H9 (cell line): Measurements from ENCODE around the gene SMARCC2. TPM values are rescaled to one million over a fixed set of nuclear protein-coding genes. Genes with fewer than 3 reads are reported as not detected.

Experiments used
- DNase-seq: peaks from one replicate; pipeline ENCODE4 v3.0.0-alpha.2; 2017
- H2AFZ ChIP-seq: one replicate; pipeline ENCODE4 v1.6.1; 2013; ENCODE audit warnings: mild to moderate bottlenecking, low read length, control low read depth, moderate library complexity
- H2AK5ac ChIP-seq: 2 replicates; pipeline ENCODE4 v1.6.1; 2013; ENCODE audit warnings: low read length, control low read depth, mixed read lengths; ENCODE audit not compliant: insufficient read length
- H2BK120ac ChIP-seq: one replicate; pipeline ENCODE4 v1.6.1; 2013; ENCODE audit warnings: low read depth, mild to moderate bottlenecking, low read length, control low read depth, inconsistent platforms; ENCODE audit not compliant: poor library complexity, severe bottlenecking
- H2BK12ac ChIP-seq: 2 replicates; pipeline ENCODE4 v1.6.1; 2013; ENCODE audit warnings: low read length, control low read depth, mixed read lengths, low read depth; ENCODE audit not compliant: insufficient read length
- H2BK15ac ChIP-seq: 2 replicates; pipeline ENCODE4 v1.6.1; 2013; ENCODE audit warnings: low read depth, low read length, control low read depth
- H2BK20ac ChIP-seq: one replicate; pipeline ENCODE4 v1.6.1; 2013; ENCODE audit warnings: low read depth, mild to moderate bottlenecking, low read length, control low read depth, inconsistent platforms; ENCODE audit not compliant: poor library complexity, severe bottlenecking
- H2BK5ac ChIP-seq: 2 replicates; pipeline ENCODE4 v1.6.1; 2013; ENCODE audit warnings: low read length, control low read depth, mixed read lengths; ENCODE audit not compliant: insufficient read length
- H3K14ac ChIP-seq: 2 replicates; pipeline ENCODE4 v1.6.1; 2013; ENCODE audit warnings: low read length, control low read depth; ENCODE audit not compliant: insufficient read depth
- H3K18ac ChIP-seq: 2 replicates; pipeline ENCODE4 v1.6.1; 2013; ENCODE audit warnings: low read depth, mild to moderate bottlenecking, mixed read lengths, low read length, control low read depth; ENCODE audit not compliant: insufficient read length
- H3K23ac ChIP-seq: 2 replicates; pipeline ENCODE4 v1.6.1; 2013; ENCODE audit warnings: low read length, control low read depth, mixed read lengths, low read depth; ENCODE audit not compliant: insufficient read length
- H3K23me2 ChIP-seq: 2 replicates; pipeline ENCODE4 v1.6.1; 2013; ENCODE audit warnings: low read depth, mild to moderate bottlenecking, mixed read lengths, low read length, control low read depth; ENCODE audit not compliant: insufficient read length, poor library complexity, severe bottlenecking
- H3K27ac ChIP-seq: 2 replicates; pipeline ENCODE4 v1.5.1; 2013; ENCODE audit warnings: low read length, control low read depth, mixed read lengths, low read depth; ENCODE audit not compliant: insufficient read length
- H3K27me3 ChIP-seq: 2 replicates; pipeline ENCODE4 v1.6.1; 2013; ENCODE audit warnings: low read length, control low read depth, inconsistent platforms; ENCODE audit not compliant: insufficient read depth
- H3K4ac ChIP-seq: 2 replicates; pipeline ENCODE4 v1.6.1; 2013; ENCODE audit warnings: low read depth, mild to moderate bottlenecking, control low read depth, inconsistent platforms, low read length, moderate library complexity
- H3K4me1 ChIP-seq: 2 replicates; pipeline ENCODE4 v1.6.1; 2013; ENCODE audit warnings: low read length, control low read depth, inconsistent platforms; ENCODE audit not compliant: insufficient read depth
- H3K4me2 ChIP-seq: 2 replicates; pipeline ENCODE4 v1.6.1; 2013; ENCODE audit warnings: low read length, control low read depth, mixed read lengths; ENCODE audit not compliant: insufficient read length, insufficient read depth
- H3K56ac ChIP-seq: 2 replicates; pipeline ENCODE4 v1.6.1; 2013; ENCODE audit warnings: low read depth, mild to moderate bottlenecking, mixed read lengths, low read length, control low read depth; ENCODE audit not compliant: insufficient read length
- H3K79me1 ChIP-seq: 2 replicates; pipeline ENCODE4 v1.6.1; 2013; ENCODE audit warnings: low read depth, mild to moderate bottlenecking, moderate library complexity, low read length, control low read depth, inconsistent platforms; ENCODE audit not compliant: insufficient read depth, poor library complexity, severe bottlenecking
- H3K79me2 ChIP-seq: 2 replicates; pipeline ENCODE4 v1.6.1; 2013; ENCODE audit warnings: low read length, control low read depth, inconsistent platforms; ENCODE audit not compliant: insufficient read depth
- H3K9ac ChIP-seq: 2 replicates; pipeline ENCODE4 v1.6.1; 2013; ENCODE audit warnings: low read length, control low read depth, mixed read lengths; ENCODE audit not compliant: insufficient read length; ENCODE audit errors: extremely low read depth
- H3K9me3 ChIP-seq: one replicate; pipeline ENCODE4 v1.6.1; 2013; ENCODE audit warnings: low read depth, low read length, inconsistent platforms; ENCODE audit not compliant: control insufficient read depth
- H3T11ph ChIP-seq: one replicate; pipeline ENCODE4 v1.6.1; 2013; ENCODE audit warnings: mild to moderate bottlenecking, low read length, control low read depth, inconsistent platforms
- H4K20me1 ChIP-seq: one replicate; pipeline ENCODE4 v1.6.1; 2013; ENCODE audit not compliant: control insufficient read depth, insufficient read length, insufficient read depth
- H4K5ac ChIP-seq: 2 replicates; pipeline ENCODE4 v1.6.1; 2013; ENCODE audit warnings: low read depth, mild to moderate bottlenecking, mixed read lengths, low read length, control low read depth; ENCODE audit not compliant: insufficient read length
- H4K8ac ChIP-seq: replicated peaks from 2 replicates; pipeline ENCODE4 v1.6.1; 2013; ENCODE audit warnings: low read length, control low read depth, mixed read lengths, low read depth; ENCODE audit not compliant: insufficient read length
- H4K91ac ChIP-seq: 2 replicates; pipeline ENCODE4 v1.6.1; 2013; ENCODE audit warnings: low read depth, mild to moderate bottlenecking, moderate library complexity, mixed read lengths, low read length, control low read depth; ENCODE audit not compliant: insufficient read length
- H3K27ac Mint-ChIP-seq, 3 experiments: 2 replicates in 2 of 3; 3 replicates in 1 of 3; pipeline ENCODE4 v1.8.0; 2020 to 2021; ENCODE audit warnings: mixed read lengths in 3 of 3, mild to moderate bottlenecking in 1 of 3, moderate library complexity in 1 of 3
- H3K27me3 Mint-ChIP-seq: 2 replicates; pipeline ENCODE4 v1.8.0; 2021; ENCODE audit warnings: low read depth, mild to moderate bottlenecking, moderate library complexity, mixed read lengths
- H3K36me3 Mint-ChIP-seq, 3 experiments: 2 replicates in 2 of 3; 3 replicates in 1 of 3; pipeline ENCODE4 v1.8.0; 2020 to 2021; ENCODE audit warnings: low read depth in 3 of 3, mixed read lengths in 3 of 3; ENCODE audit not compliant: insufficient read depth in 1 of 3
- H3K4me1 Mint-ChIP-seq, 2 experiments: 2 replicates each; pipeline ENCODE4 v1.8.0; 2020; ENCODE audit warnings: mixed read lengths in 2 of 2
- H3K4me3 Mint-ChIP-seq, 2 experiments: 2 replicates in 1 of 2; 3 replicates in 1 of 2; pipeline ENCODE4 v1.8.0; 2020 to 2021; ENCODE audit warnings: mild to moderate bottlenecking in 2 of 2, mixed read lengths in 2 of 2, moderate library complexity in 1 of 2
- H3K9me3 Mint-ChIP-seq, 2 experiments: 2 replicates in 1 of 2; 3 replicates in 1 of 2; pipeline ENCODE4 v1.8.0; 2020; ENCODE audit warnings: mild to moderate bottlenecking in 2 of 2, mixed read lengths in 2 of 2, moderate library complexity in 1 of 2
- WGBS: extraction: QIAGEN DNeasy Blood & Tissue Kit; methylation state at CpG from one replicate; pipeline ENCODE4 v1.1.7; 2013; ENCODE audit warnings: missing lambda C conversion rate, low lambda C conversion rate, mixed read lengths; ENCODE audit not compliant: insufficient read length; ENCODE audit errors: extremely low coverage; 5-methylcytosine and 5-hydroxymethylcytosine counted together
- total RNA-seq: library from RNA; stranded (reverse); gene quantifications from 2 replicates; pipeline ENCODE4 v1.2.1, GENCODE V29; 2021
- TF ChIP-seq, protein P1 (sequence below): fragments of 200-600 bp; sonication (generic); conservative IDR thresholded peaks from 3 replicates; pipeline ENCODE4 v1.8.0; 2021; ENCODE audit warnings: antibody characterized with exemption, mild to moderate bottlenecking

Gene SMARCC2
- total RNA-seq, 1 experiment from 2014 or later = 86.9 TPM

DNA sequence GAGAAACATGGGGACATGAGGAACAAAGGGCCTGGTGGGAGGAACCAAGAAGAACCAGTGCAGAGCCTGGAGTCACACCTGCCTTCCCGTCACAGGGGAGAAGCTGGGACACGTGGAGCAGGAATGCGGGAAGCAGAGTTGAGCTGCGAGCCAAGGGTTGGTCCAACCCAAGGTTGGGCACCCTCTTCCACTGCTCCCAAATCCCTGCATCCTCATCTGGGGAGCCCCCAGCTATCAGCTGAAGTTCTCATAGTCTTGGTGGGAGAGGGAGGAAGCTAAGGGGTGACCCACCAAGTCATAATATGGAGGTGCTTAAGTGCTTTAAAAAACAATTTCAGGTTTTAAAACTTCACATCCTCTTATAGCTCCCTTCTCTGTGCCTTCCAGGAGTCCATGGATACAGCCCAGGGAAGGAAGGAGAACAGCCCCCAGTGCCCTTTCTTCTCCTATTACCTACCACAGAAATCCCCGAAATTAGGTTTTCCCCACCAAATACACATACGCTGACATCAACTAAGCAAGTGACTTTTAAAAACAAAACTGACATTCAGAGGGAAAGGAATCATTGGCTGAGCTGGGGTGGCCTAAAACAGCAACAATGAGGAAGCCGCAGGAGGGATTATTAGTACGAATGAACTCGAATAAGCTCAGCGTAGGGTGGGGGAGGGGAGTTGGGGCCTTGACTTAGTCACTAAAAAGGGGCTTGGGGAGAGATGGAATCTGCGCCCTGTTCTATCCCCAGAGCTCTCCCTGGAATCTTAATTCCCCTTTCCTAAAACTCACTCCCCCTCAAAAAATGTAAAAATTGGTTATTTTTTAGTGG lies 26.6 kb downstream of the SMARCC2 start:
- H2BK20ac ChIP-seq = no peak overlapping the region
- no peak overlapping the region; a peak in 1 of 5 replicates for H3K4me3 Mint-ChIP-seq
- no peak overlapping the region for H2BK12ac ChIP-seq
- H4K5ac ChIP-seq = no peak overlapping the region
- H4K8ac ChIP-seq = no peak overlapping the region
- H3K27ac Mint-ChIP-seq = peak overlapping the region; percentile 28 to 93 (median 85); a peak in 5 of 7 replicates
- H3K9me3 ChIP-seq = no peaks in the 10 kb centered on the region
- peak; percentile 66 for DNase-seq
- H3K79me2 ChIP-seq = peaks cover 3% of the 10 kb centered on the region; the same call in 1 of the 2 replicates
- H3K23ac ChIP-seq = no peak overlapping the region
- H2BK5ac ChIP-seq = no peak overlapping the region
- no peak overlapping the region for H3K9ac ChIP-seq
- no peaks in the 10 kb centered on the region for H3K27me3 ChIP-seq
- WGBS = no CpG with 5 or more reads among the region's 11 CpGs
- H3K18ac ChIP-seq = no peak overlapping the region
- no peak overlapping the region for H3K27ac ChIP-seq
- H2BK120ac ChIP-seq = no peak overlapping the region
- H3K79me1 ChIP-seq = peaks cover 2% of the 10 kb centered on the region
- H3K23me2 ChIP-seq = peaks cover 9% of the 10 kb centered on the region
- H3K4me1 Mint-ChIP-seq = peaks cover 42 to 53% of the 10 kb centered on the region in 2 experiments
- H3K14ac ChIP-seq = no peak overlapping the region
- H3K4me2 ChIP-seq = no peak overlapping the region
- H4K20me1 ChIP-seq = no peaks in the 10 kb centered on the region
- peaks cover 64 to 88% (median 86%) of the 10 kb centered on the region in 3 experiments for H3K36me3 Mint-ChIP-seq
- H4K91ac ChIP-seq = no peak overlapping the region
- peaks cover 11% of the 10 kb centered on the region for H3K27me3 Mint-ChIP-seq
- no peak overlapping the region for H2BK15ac ChIP-seq
- H3K4ac ChIP-seq = no peak overlapping the region
- H3T11ph ChIP-seq = no peak overlapping the region
- no peak overlapping the region for H3K56ac ChIP-seq
- peaks cover 0 to 4% of the 10 kb centered on the region in 2 experiments; a peak in 3 of 5 replicates for H3K9me3 Mint-ChIP-seq
- H2AFZ ChIP-seq = no peak overlapping the region
- no peak overlapping the region for H2AK5ac ChIP-seq
- TF ChIP-seq, protein P1, sequence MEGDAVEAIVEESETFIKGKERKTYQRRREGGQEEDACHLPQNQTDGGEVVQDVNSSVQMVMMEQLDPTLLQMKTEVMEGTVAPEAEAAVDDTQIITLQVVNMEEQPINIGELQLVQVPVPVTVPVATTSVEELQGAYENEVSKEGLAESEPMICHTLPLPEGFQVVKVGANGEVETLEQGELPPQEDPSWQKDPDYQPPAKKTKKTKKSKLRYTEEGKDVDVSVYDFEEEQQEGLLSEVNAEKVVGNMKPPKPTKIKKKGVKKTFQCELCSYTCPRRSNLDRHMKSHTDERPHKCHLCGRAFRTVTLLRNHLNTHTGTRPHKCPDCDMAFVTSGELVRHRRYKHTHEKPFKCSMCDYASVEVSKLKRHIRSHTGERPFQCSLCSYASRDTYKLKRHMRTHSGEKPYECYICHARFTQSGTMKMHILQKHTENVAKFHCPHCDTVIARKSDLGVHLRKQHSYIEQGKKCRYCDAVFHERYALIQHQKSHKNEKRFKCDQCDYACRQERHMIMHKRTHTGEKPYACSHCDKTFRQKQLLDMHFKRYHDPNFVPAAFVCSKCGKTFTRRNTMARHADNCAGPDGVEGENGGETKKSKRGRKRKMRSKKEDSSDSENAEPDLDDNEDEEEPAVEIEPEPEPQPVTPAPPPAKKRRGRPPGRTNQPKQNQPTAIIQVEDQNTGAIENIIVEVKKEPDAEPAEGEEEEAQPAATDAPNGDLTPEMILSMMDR = no peak
- peaks cover 5% of the 10 kb centered on the region; the same call in 1 of the 2 replicates for H3K4me1 ChIP-seq
